Fibroblast of lung (primary cell): ENCODE results near the gene AP4E1.

ENCODE experiments used
- CTCF ChIP-seq, 2 donors: IDR thresholded peaks in 1 of 2; conservative IDR thresholded peaks in 1 of 2; 1 replicate in 1 of 2; 2 replicates in 1 of 2; pipeline ENCODE4 v1.5.1; 2011 to 2012; ENCODE audit warnings: low read length in 2 of 2, control low read depth in 1 of 2, inconsistent platforms in 1 of 2, low read depth in 1 of 2, mild to moderate bottlenecking in 1 of 2
- EZH2 ChIP-seq: IDR thresholded peaks from 2 replicates; pipeline ENCODE4 v1.5.1; 2012; ENCODE audit warnings: low read length, control low read depth, mild to moderate bottlenecking; ENCODE audit errors: missing control alignments

GRCh38 chr15:50880651-50881114 lies 27.8 kb upstream of the AP4E1 start:
- TF ChIP-seq CTCF (conservative IDR thresholded peaks at IDR 0.05 in 1 of 2, IDR thresholded peaks at IDR 0.05 in 1 of 2; ENCODE audit: low read depth in 1 of 2, low read length in 2 of 2) (no peak), EZH2 (no peak)
